Measurements from ENCODE around the gene FRA10AC1.

DNA sequence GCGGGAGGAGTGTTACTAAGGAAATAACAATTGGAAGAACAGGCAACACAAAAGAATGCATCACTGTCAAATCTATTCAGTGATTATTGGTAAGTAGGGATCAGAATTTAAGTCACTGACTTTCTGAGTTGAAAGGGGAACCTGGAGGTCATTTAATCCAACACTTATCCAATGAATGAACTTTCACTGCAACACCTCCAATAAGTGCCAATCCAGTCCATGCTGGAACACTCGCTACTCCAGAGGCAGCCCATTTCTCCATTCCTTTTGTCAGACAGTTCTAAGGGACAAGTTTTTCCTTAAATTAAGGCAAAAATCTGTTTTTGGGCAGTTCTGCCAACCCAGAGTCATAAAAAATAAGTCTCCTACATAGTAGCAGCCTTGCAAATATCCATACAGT is 29.5 kb downstream of the FRA10AC1 start:
- TF ChIP-seq, protein P1, sequence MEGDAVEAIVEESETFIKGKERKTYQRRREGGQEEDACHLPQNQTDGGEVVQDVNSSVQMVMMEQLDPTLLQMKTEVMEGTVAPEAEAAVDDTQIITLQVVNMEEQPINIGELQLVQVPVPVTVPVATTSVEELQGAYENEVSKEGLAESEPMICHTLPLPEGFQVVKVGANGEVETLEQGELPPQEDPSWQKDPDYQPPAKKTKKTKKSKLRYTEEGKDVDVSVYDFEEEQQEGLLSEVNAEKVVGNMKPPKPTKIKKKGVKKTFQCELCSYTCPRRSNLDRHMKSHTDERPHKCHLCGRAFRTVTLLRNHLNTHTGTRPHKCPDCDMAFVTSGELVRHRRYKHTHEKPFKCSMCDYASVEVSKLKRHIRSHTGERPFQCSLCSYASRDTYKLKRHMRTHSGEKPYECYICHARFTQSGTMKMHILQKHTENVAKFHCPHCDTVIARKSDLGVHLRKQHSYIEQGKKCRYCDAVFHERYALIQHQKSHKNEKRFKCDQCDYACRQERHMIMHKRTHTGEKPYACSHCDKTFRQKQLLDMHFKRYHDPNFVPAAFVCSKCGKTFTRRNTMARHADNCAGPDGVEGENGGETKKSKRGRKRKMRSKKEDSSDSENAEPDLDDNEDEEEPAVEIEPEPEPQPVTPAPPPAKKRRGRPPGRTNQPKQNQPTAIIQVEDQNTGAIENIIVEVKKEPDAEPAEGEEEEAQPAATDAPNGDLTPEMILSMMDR (IDR thresholded peaks at IDR 0.05 in 8 of 11, conservative IDR thresholded peaks at IDR 0.05 in 3 of 11): no peak
- TF ChIP-seq POLR2A (IDR thresholded peaks at IDR 0.05): no peak
